ENCODE results near the gene DOCK2.
"Not testable (repeated sequence)": the region's sequence is repeated elsewhere in the genome, so short reads cannot be mapped to it uniquely, and the experiment has no call there.

DOCK2 gene

GRCh38 chr5:169944922-169945680 lies 308.0 kb downstream of the DOCK2 start:
- TF ChIP-seq CTCF (IDR thresholded peaks at IDR 0.05) (no peak), ZFX (IDR thresholded peaks at IDR 0.05; ENCODE audit: borderline replicate concordance) (no peak)
- no peak overlapping the region for H3K27ac ChIP-seq

- no peak overlapping the region for H3K27ac ChIP-seq
- TF ChIP-seq CTCF (IDR thresholded peaks at IDR 0.05) (no peak), ZFX (IDR thresholded peaks at IDR 0.05; ENCODE audit: borderline replicate concordance) (no peak)
These were observed 308.8 kb downstream of the DOCK2 start for GRCh38 chr5:169945831-169946261.

- no peak overlapping the region for H3K27ac ChIP-seq
- no peak for TF ChIP-seq ZFX (IDR thresholded peaks at IDR 0.05; ENCODE audit: borderline replicate concordance)
- no peak for TF ChIP-seq CTCF (IDR thresholded peaks at IDR 0.05)
These were observed 309.7 kb downstream of the DOCK2 start for GRCh38 chr5:169946743-169947295.

GRCh38 chr5:169950333-169950732 lies 313.3 kb downstream of the DOCK2 start:
- TF ChIP-seq ZFX (IDR thresholded peaks at IDR 0.05; ENCODE audit: borderline replicate concordance) (no peak), CTCF (IDR thresholded peaks at IDR 0.05) (no peak)

GRCh38 chr5:169953196-169953595 lies 316.1 kb downstream of the DOCK2 start:
- not testable (repeated sequence) for H3K27ac ChIP-seq

More at GRCh38 chr5:169950333-169950732, 313.3 kb downstream of the DOCK2 start:
- no peak overlapping the region for H3K27ac ChIP-seq

- TF ChIP-seq ZFX (IDR thresholded peaks at IDR 0.05; ENCODE audit: borderline replicate concordance) (no peak), CTCF (IDR thresholded peaks at IDR 0.05) (no peak)
- no peak overlapping the region for H3K27ac ChIP-seq
These were observed 317.7 kb downstream of the DOCK2 start for GRCh38 chr5:169954786-169955185.

GRCh38 chr5:169956126-169956525 lies 319.1 kb downstream of the DOCK2 start:
- TF ChIP-seq CTCF (IDR thresholded peaks at IDR 0.05) (no peak), ZFX (IDR thresholded peaks at IDR 0.05; ENCODE audit: borderline replicate concordance) (no peak)
- no peak overlapping the region for H3K27ac ChIP-seq
